ENCODE results near the gene ZNF879.

DNA sequence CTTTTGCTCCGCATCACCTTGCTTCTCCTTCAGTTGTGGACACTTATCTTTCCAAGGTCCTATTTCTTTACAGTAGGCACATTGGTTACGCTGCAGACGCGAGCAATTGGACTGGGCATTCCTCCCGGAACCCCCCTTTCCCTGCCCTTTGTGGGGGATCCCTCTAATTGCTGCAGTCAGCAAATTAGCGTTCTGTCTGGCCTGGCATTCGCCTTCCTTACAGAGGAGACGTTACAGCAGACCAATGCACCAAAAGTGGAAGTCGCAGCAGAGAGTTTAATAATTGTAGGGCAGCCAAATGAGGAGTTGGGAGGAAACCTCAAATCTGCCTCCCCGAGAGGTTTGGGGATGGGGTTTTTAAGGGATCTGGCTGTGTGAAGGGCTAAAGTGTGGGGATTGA is 31.3 kb downstream of the ZNF879 start:
- TF ChIP-seq, protein P1, sequence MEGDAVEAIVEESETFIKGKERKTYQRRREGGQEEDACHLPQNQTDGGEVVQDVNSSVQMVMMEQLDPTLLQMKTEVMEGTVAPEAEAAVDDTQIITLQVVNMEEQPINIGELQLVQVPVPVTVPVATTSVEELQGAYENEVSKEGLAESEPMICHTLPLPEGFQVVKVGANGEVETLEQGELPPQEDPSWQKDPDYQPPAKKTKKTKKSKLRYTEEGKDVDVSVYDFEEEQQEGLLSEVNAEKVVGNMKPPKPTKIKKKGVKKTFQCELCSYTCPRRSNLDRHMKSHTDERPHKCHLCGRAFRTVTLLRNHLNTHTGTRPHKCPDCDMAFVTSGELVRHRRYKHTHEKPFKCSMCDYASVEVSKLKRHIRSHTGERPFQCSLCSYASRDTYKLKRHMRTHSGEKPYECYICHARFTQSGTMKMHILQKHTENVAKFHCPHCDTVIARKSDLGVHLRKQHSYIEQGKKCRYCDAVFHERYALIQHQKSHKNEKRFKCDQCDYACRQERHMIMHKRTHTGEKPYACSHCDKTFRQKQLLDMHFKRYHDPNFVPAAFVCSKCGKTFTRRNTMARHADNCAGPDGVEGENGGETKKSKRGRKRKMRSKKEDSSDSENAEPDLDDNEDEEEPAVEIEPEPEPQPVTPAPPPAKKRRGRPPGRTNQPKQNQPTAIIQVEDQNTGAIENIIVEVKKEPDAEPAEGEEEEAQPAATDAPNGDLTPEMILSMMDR (IDR thresholded peaks at IDR 0.05; ENCODE audit: low read length), result no peak
- TF ChIP-seq EZH2 (optimal IDR thresholded peaks at IDR 0.05; ENCODE audit: low read depth, low read length), result no peak
